Stimulated activated CD4-positive, alpha-beta T cell treated with anti-CD3 and anti-CD28 coated beads, Interleukin-15, amount 100 ng/mL, for 1 hour (primary cell): ENCODE results near the gene PTPRJ.
"Not testable (repeated sequence)": the region's sequence is repeated elsewhere in the genome, so short reads cannot be mapped to it uniquely, and the experiment has no call there.

Experiments used
- DNase-seq, 2 donors: peaks; one replicate each; pipeline ENCODE4 v3.0.0-alpha.2; 2020; ENCODE audit warnings: low read depth in 1 of 2, low spot score in 1 of 2

Gene PTPRJ

GRCh38 chr11:48017105-48017830 lies 36.9 kb downstream of the PTPRJ start:
- no peak for DNase-seq

- no peak for DNase-seq
Measured at GRCh38 chr11:48017831-48018527, 37.6 kb downstream of the PTPRJ start.

- DNase-seq: no peak
Measured at GRCh38 chr11:48018528-48019216, 38.3 kb downstream of the PTPRJ start.

GRCh38 chr11:48019217-48019584 lies 38.8 kb downstream of the PTPRJ start:
- DNase-seq: no peak

GRCh38 chr11:48019595-48019994 lies 39.2 kb downstream of the PTPRJ start:
- DNase-seq: no peak

GRCh38 chr11:48020092-48020755 lies 39.9 kb downstream of the PTPRJ start:
- DNase-seq: no peak

GRCh38 chr11:48021201-48021820 lies 41.0 kb downstream of the PTPRJ start:
- DNase-seq: not testable (repeated sequence)

GRCh38 chr11:48022445-48022844 lies 42.1 kb downstream of the PTPRJ start:
- DNase-seq: no peak

GRCh38 chr11:48023608-48024007 lies 43.2 kb downstream of the PTPRJ start:
- not testable (repeated sequence) for DNase-seq

GRCh38 chr11:48024635-48025071 lies 44.3 kb downstream of the PTPRJ start:
- no peak for DNase-seq

GRCh38 chr11:48025293-48025983 lies 45.1 kb downstream of the PTPRJ start:
- DNase-seq: no peak

GRCh38 chr11:48025984-48026340 lies 45.6 kb downstream of the PTPRJ start:
- DNase-seq: no peak

GRCh38 chr11:48028914-48029680 lies 48.7 kb downstream of the PTPRJ start:
- DNase-seq: no peak

GRCh38 chr11:48029681-48030290 lies 49.4 kb downstream of the PTPRJ start:
- DNase-seq: no peak

GRCh38 chr11:48031602-48032001 lies 51.2 kb downstream of the PTPRJ start:
- DNase-seq: no peak

- DNase-seq: no peak
Measured at GRCh38 chr11:48032721-48033120, 52.4 kb downstream of the PTPRJ start.

- DNase-seq: no peak
Measured at GRCh38 chr11:48033918-48034341, 53.6 kb downstream of the PTPRJ start.

- DNase-seq: no peak
Measured at GRCh38 chr11:48034926-48035871, 54.8 kb downstream of the PTPRJ start.
